ENCODE measurements around the gene KCTD1.

KCTD1 gene

GRCh38 chr18:26521617-26522016 is 26.7 kb downstream of the KCTD1 start:
- H3K4me3 ChIP-seq (ENCODE audit: low read depth, low read length) = no peak overlapping the region
- DNase-seq (ENCODE audit: low read depth) = no peak
- no peak for TF ChIP-seq CTCF (IDR thresholded peaks at IDR 0.05; ENCODE audit: low read depth, low read length, missing control alignments)

GRCh38 chr18:26520974-26521373 is 27.4 kb downstream of the KCTD1 start:
- no peak for DNase-seq (ENCODE audit: low read depth)
- H3K4me3 ChIP-seq (ENCODE audit: low read depth, low read length) = no peak overlapping the region
- TF ChIP-seq CTCF (IDR thresholded peaks at IDR 0.05; ENCODE audit: low read depth, low read length, missing control alignments) = no peak

- no peak overlapping the region for H3K4me3 ChIP-seq (ENCODE audit: low read depth, low read length)
- TF ChIP-seq CTCF (IDR thresholded peaks at IDR 0.05; ENCODE audit: low read depth, low read length, missing control alignments) = no peak
- no peak for DNase-seq (ENCODE audit: low read depth)
Measured at GRCh38 chr18:26519114-26519513, 29.2 kb downstream of the KCTD1 start.

- no peak for DNase-seq (ENCODE audit: low read depth)
- no peak for TF ChIP-seq CTCF (IDR thresholded peaks at IDR 0.05; ENCODE audit: low read depth, low read length, missing control alignments)
- no peak overlapping the region for H3K4me3 ChIP-seq (ENCODE audit: low read depth, low read length)
Measured at GRCh38 chr18:26516964-26517363, 31.4 kb downstream of the KCTD1 start.

GRCh38 chr18:26515643-26516487 is 32.5 kb downstream of the KCTD1 start:
- H3K4me3 ChIP-seq (ENCODE audit: low read depth, low read length) = no peak overlapping the region
- DNase-seq (ENCODE audit: low read depth) = no peak
- TF ChIP-seq CTCF (IDR thresholded peaks at IDR 0.05; ENCODE audit: low read depth, low read length, missing control alignments) = no peak

GRCh38 chr18:26511339-26512071 is 36.8 kb downstream of the KCTD1 start:
- DNase-seq (ENCODE audit: low read depth) = no peak
- no peak overlapping the region for H3K4me3 ChIP-seq (ENCODE audit: low read depth, low read length)
- TF ChIP-seq CTCF (IDR thresholded peaks at IDR 0.05; ENCODE audit: low read depth, low read length, missing control alignments) = no peak
